HG03575 (cell line): ENCODE measurements around the gene PPP1CC.
"Not testable (repeated sequence)": the region's sequence is repeated elsewhere in the genome, so short reads cannot be mapped to it uniquely, and the experiment has no call there.

Source experiments
- ATAC-seq: cut with Tn5 transposase; IDR thresholded peaks from one replicate; pipeline ENCODE4 v1.9.1; 2021; ENCODE audit not compliant: unreplicated experiment, insufficient number of reproducible peaks, low FRiP score; ENCODE audit errors: extremely low read depth

PPP1CC gene

GRCh38 chr12:110732572-110732971, 10.1 kb downstream of the PPP1CC start:
- no peak for ATAC-seq

- ATAC-seq: no peak
These were observed 11.2 kb downstream of the PPP1CC start for GRCh38 chr12:110731479-110731878.

DNA sequence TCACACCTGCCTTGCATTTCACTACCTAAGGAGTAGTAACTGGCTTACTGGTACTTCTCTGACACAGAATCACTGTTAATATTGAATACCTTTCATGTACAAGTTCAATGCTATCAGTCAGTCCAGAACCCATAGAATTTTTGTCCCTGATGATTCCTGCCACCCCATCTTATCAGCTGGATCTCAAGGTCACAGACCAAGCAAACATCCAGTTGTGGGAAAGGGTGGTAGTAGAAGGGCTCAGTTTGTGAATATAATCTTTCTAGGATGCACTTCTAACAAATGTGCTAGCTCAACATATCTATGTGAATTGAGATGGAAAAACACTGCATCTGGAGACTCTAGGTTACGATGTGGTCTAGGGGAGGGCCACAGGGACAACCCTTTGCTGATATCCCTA, 14.1 kb downstream of the PPP1CC start:
- ATAC-seq: no peak

DNA sequence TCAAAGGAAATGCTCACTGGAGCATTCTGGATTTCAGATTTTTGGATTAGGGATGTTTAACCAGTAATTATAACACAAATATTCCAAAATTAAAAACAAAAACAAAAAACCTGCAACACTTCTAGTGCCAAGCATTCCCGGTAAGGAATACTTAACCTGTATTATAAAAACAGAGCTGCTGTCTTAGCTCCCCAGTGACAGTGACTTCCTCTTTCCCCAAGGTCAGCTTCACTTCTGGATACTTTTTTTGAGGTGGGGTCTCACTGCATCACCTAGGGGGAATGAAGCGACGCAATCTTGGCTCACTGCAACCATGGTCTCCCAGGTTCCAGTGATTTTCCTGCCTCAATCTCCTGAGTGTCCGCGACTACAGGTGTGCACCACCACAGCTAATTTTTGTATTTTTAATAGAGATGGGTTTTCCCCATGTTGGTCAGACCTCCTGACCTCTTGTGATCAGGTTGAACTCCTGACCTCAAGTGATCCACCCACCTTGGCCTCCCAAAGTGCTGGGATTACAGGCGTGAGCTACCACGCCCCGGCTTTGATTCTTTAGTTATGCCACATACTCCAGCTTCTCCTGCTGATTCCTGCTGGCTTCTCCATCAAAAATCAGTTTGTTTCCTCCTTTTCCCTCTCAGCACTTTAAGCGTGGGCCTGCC, 15.9 kb downstream of the PPP1CC start:
- ATAC-seq: no peak

DNA sequence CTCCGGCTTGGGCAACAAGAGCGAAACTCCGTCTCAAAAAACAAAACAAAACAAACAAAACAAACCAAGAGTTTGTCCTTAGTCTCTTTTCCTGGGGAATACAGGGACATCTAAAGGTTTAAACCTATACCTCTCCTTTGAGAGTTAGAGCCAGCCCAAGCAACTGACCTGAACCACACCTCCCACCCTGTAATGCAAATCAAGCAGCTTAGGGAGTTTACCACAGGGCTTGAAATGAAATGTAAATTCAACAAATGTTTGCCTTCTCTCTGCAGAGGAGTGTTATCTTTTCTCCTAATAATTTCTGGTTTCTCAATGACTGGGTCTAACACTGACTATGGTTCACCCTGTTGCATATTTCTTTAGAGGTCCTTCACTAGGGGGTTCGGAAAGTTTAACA, 16.7 kb downstream of the PPP1CC start:
- no peak for ATAC-seq

- no peak for ATAC-seq
These were observed 17.4 kb downstream of the PPP1CC start for GRCh38 chr12:110725267-110725666.

- ATAC-seq: not testable (repeated sequence)
These were observed 19.8 kb downstream of the PPP1CC start for GRCh38 chr12:110722892-110723291.

DNA sequence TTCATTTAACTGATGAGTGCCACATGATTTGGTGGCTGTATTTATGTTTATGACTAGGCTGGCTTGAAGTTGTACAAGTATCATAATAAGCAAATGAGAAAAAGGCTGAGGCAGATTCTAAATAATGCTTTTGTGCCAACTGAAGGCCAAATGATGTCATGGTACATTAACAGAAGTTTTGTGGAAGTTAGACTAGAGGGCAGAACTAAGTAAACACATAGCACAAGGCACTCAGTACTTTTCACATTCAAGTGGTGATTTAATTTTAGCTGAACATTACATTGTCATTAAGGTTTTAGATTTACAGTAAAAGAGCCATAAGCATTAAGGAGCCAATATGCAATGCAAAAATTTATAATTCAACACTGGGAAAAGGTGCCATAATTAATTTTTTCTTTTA, 21.1 kb downstream of the PPP1CC start:
- no peak for ATAC-seq

DNA sequence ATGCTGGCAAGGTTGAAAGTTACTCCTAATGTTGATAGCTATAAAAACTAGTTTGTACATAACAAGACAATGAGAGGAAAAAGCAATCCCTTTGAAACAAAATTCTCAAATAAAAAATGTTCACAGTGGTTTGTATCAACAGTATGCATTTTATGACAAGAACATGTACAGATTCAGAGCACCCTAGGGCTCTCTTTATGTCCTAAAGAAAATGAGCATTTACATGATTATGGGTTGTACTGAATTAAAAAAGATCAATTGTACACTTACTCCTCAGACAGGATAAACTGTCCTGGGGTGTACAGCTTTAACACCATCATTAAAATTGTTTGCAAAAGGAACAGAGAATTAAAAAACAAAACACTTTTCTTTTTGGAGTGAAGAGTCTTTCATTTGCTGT, 22.2 kb downstream of the PPP1CC start:
- no peak for ATAC-seq

- ATAC-seq: no peak
These were observed 24.3 kb downstream of the PPP1CC start for GRCh38 chr12:110718222-110718908.

DNA sequence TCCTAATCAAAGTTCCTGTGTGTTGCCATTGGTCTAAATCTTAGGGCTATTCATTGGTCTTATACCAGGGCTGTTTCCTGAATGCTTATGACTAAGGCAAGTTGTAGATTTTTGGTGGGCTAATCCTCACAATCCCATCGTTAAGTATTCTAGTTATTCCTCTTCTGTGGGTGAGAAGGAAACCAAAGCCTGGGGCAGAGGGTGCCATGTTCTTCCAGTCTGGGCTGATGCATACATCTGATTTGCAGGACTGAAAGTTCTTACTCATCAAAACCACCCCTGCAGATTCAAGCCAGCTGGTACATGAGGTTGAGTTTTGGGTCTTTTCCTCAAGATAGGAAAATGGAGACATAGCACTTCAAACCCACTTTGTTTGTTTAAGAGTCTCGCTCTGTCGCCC, 25.7 kb downstream of the PPP1CC start:
- ATAC-seq: no peak

DNA sequence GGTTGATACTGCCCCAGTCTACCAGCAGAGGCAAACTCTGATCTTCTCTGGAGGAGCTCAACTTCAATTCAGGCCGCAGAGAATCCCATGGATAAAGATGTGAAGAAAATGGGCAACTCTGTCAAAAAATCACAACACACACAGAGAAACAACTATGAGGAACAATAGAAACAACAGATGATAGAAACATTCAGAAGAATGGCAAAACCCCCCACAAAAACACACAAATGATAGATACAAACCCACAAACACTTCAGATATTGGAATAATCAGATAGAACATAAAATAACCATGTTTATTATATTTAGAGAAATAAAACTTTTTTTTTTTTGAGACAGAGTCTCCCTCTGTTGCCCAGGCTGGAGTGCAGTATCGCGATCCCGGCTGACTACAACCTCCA, 33.8 kb downstream of the PPP1CC start:
- no peak for ATAC-seq

DNA sequence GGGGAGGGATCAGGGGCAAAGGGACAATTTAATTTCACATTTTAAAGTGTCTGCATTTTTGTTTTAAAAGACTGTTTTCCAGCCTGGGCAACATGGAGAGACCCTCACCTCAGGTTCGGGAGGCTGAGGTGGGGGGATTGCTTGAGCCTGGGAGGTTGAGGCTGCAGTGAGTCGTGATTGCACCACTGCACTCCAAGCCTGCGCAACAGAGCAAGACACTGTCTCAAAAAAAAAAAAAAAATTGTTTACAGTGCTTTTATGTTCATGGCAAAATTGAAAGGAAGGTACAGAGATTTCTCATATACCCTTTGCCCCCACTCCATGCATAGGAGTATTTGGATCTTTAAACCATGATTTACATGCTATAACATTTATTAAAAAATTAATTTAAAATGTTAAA, 37.4 kb downstream of the PPP1CC start:
- no peak for ATAC-seq

- no peak for ATAC-seq
These were observed 37.9 kb downstream of the PPP1CC start for GRCh38 chr12:110704750-110705149.

DNA sequence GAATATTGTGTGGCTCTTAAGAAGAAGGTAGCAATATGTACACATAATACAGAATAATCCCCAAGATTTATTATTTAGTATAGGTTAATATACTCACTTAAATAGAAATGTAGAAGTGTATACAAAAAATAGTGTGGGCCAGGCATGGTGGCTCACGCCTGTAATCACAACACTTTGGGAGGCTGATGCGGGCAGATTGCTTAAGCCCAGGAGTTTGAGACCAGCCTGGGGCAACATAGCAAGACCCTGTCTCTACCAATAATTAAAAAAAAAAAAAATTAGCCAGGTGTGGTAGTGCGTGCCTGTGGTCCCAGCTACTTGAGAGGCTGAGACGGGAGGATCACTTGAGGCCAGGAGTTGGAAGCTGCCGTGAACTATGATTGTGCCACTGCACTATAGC, 38.5 kb downstream of the PPP1CC start:
- ATAC-seq: no peak

DNA sequence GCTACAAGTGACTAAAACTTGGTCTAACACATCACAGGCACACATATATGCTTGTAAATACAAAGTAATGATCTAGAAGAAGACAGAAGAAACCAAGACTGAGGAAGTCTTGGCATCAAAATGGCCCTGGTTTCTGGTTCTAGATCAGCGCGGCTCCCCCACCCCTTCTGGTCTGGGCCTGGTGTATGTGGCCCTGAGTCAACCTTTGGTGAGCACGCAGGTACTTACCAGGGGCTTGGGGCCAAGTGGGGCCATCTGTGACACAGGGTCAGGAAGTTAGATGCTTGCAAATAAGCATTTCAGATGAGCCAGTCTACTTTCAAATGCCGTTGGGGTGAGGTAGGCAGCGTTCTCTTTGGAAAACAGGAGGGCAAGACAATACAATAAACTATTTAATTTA, 40.6 kb downstream of the PPP1CC start:
- ATAC-seq: no peak

GRCh38 chr12:110699591-110700445, 42.9 kb downstream of the PPP1CC start:
- no peak for ATAC-seq

DNA sequence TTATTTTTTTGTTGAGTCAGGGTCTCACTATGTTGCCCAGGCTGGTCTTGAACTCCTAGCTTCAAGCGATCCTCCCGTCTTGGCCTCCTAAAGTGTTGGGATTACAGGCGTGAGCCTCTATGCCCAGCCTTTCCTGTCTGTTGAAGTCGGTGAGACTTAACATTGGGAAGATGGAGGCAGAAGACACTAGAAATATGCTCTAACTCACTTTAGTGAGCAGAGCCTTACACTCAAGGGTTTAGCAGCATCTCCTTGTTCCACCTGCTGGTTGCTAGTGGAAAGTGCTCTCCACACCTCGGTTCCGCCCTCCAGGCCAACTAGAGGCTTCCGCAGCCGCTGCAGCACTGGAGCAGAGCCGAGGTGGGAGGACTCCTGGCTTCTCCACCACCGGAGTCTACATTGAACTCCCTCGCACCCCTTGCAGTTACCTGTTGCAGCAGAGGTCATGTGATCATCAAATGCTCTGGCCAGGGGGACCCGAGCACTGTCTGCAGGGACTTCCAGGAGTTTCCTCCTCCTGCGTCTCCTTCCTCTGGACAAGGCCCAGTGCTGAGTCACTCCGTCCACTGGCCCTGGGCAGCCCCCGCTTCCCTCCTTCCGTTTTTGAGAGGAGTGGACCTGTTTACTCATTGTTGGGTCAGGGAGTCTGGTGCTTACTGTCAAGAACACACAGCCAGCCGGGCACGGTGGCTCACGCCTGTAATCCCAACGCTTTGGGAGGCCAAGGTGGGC, 44.4 kb downstream of the PPP1CC start:
- ATAC-seq: peak; percentile 70

DNA sequence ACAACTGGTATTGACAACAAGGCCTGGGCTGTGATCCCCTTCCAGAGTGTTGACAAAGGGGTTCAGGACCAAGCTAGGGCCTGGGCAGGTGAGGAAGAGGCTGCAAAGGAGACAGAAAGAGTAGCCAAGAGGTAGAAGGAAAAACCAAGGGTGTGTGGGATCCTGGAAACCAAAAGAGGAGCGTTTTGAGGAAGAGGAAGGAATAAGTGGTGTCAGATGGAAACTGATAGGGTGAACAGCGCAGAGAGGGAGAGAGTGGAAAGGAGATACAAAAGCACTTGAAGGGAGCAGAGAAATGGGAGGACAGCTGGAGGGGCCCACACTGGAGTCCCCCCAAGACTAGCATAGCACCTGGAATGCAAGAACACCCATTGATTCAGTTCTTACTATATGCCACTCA, 45.5 kb downstream of the PPP1CC start:
- ATAC-seq: no peak
